Fibroblast of lung (primary cell): Measurements from ENCODE around the gene KIRREL3. TPM values are rescaled to one million over a fixed set of nuclear protein-coding genes. Genes with fewer than 3 reads are reported as not detected.
A peak's percentile ranks its signal among the peaks of the same experiment; 100 is the strongest.

Experiments used
- DNase-seq, 2 donors: peaks; one replicate each; pipeline versions ENCODE4 v3.0.0 to v3.0.0-alpha.2; 2010; ENCODE audit warnings: low read depth in 2 of 2
- H2AFZ ChIP-seq: 2 replicates; pipeline ENCODE4 v1.5.1; 2012; ENCODE audit warnings: low read length, control low read depth, inconsistent platforms
- H3K27ac ChIP-seq: 2 replicates; pipeline ENCODE4 v1.5.1; 2011; ENCODE audit warnings: low read length, control low read depth; ENCODE audit not compliant: insufficient read depth
- H3K27me3 ChIP-seq: 2 replicates; pipeline ENCODE4 v1.5.1; 2011; ENCODE audit warnings: mild to moderate bottlenecking, low read length; ENCODE audit not compliant: control insufficient read depth, insufficient read depth
- H3K36me3 ChIP-seq: 2 replicates; pipeline ENCODE4 v1.5.1; 2011; ENCODE audit warnings: low read length; ENCODE audit not compliant: control insufficient read depth, insufficient read depth
- H3K4me1 ChIP-seq: 2 replicates; pipeline ENCODE4 v1.5.1; 2011; ENCODE audit warnings: low read length; ENCODE audit not compliant: control insufficient read depth, insufficient read depth; ENCODE audit errors: extremely low read depth
- H3K4me2 ChIP-seq: 2 replicates; pipeline ENCODE4 v1.5.1; 2011; ENCODE audit warnings: low read length, control low read depth; ENCODE audit not compliant: insufficient read depth; ENCODE audit errors: extremely low read depth
- H3K4me3 ChIP-seq, 4 experiments: fragments of 200-600 bp in 1 of 4; sonication (generic) in 1 of 4; replicated peaks in 1 of 4; 2 replicates each; pipeline ENCODE4 v1.5.1; 2011 to 2016; ENCODE audit warnings: low read length in 4 of 4, low read depth in 3 of 4, mild to moderate bottlenecking in 3 of 4, control low read depth in 2 of 4, inconsistent platforms in 1 of 4, mixed read lengths in 1 of 4; ENCODE audit not compliant: insufficient read depth in 1 of 4; ENCODE audit errors: control extremely low read depth in 1 of 4
- H3K79me2 ChIP-seq: 2 replicates; pipeline ENCODE4 v1.5.1; 2012; ENCODE audit warnings: mild to moderate bottlenecking, low read length, inconsistent platforms; ENCODE audit not compliant: control insufficient read depth, insufficient read depth
- H3K9ac ChIP-seq: 2 replicates; pipeline ENCODE4 v1.5.1; 2011; ENCODE audit warnings: mild to moderate bottlenecking, low read length, control low read depth; ENCODE audit not compliant: insufficient read depth
- H3K9me3 ChIP-seq: 2 replicates; pipeline ENCODE4 v1.5.1; 2012; ENCODE audit warnings: low read depth, low read length; ENCODE audit not compliant: control insufficient read depth, insufficient read depth
- H4K20me1 ChIP-seq: 2 replicates; pipeline ENCODE4 v1.5.1; 2011; ENCODE audit warnings: low read length; ENCODE audit not compliant: control insufficient read depth, insufficient read depth; ENCODE audit errors: extremely low read depth
- CTCF ChIP-seq, 2 donors: IDR thresholded peaks in 1 of 2; conservative IDR thresholded peaks in 1 of 2; 1 replicate in 1 of 2; 2 replicates in 1 of 2; pipeline ENCODE4 v1.5.1; 2011 to 2012; ENCODE audit warnings: low read length in 2 of 2, control low read depth in 1 of 2, inconsistent platforms in 1 of 2, low read depth in 1 of 2, mild to moderate bottlenecking in 1 of 2
- EZH2 ChIP-seq: IDR thresholded peaks from 2 replicates; pipeline ENCODE4 v1.5.1; 2012; ENCODE audit warnings: low read length, control low read depth, mild to moderate bottlenecking; ENCODE audit errors: missing control alignments
- polyA plus RNA-seq, 2 donors: library from polyadenylated mRNA; depleted of rRNA in 1 of 2; stranded (reverse) in 1 of 2; unstranded in 1 of 2; fragments of >200 nt; gene quantifications; 2 replicates each; pipeline ENCODE4 v1.2.1, GENCODE V29; 2011 to 2012; ENCODE audit warnings: missing spikeins in 1 of 2
- total RNA-seq: library from RNA; depleted of rRNA; stranded (reverse); fragments of >200 nt; gene quantifications from 2 replicates; pipeline ENCODE4 v1.2.1, GENCODE V29; 2014

KIRREL3 gene
- total and polyA plus RNA-seq, 2 donors (not counting 1 experiment from before 2014, with no cell fraction given): 2.8 to 6.1 TPM

- H3K4me2 ChIP-seq: no peak overlapping the region
- no peak for DNase-seq
- H3K36me3 ChIP-seq: no peaks in the 10 kb centered on the region
- H3K9me3 ChIP-seq: no peaks in the 10 kb centered on the region
- no peaks in the 10 kb centered on the region for H3K79me2 ChIP-seq
- no peak overlapping the region for H2AFZ ChIP-seq
- no peak overlapping the region for H3K9ac ChIP-seq
- no peaks in the 10 kb centered on the region for H3K27me3 ChIP-seq
- H3K4me3 ChIP-seq: no peak overlapping the region
- TF ChIP-seq EZH2 (no peak), CTCF (conservative IDR thresholded peaks at IDR 0.05 in 1 of 2, IDR thresholded peaks at IDR 0.05 in 1 of 2; ENCODE audit: low read depth in 1 of 2, low read length in 2 of 2) (no peak)
- peaks cover 9% of the 10 kb centered on the region for H3K4me1 ChIP-seq
- no peaks in the 10 kb centered on the region for H4K20me1 ChIP-seq
- no peak overlapping the region for H3K27ac ChIP-seq
Observed at GRCh38 chr11:126628450-126628789, 372.1 kb downstream of the KIRREL3 start.

GRCh38 chr11:126627421-126627820 is 373.1 kb downstream of the KIRREL3 start:
- H3K27ac ChIP-seq: no peak overlapping the region
- peaks cover 9% of the 10 kb centered on the region for H3K4me1 ChIP-seq
- no peaks in the 10 kb centered on the region for H4K20me1 ChIP-seq
- H3K9me3 ChIP-seq: no peaks in the 10 kb centered on the region
- H3K4me2 ChIP-seq: no peak overlapping the region
- H3K4me3 ChIP-seq: no peak overlapping the region
- no peak overlapping the region for H3K9ac ChIP-seq
- no peaks in the 10 kb centered on the region for H3K79me2 ChIP-seq
- H2AFZ ChIP-seq: no peak overlapping the region
- TF ChIP-seq CTCF (conservative IDR thresholded peaks at IDR 0.05 in 1 of 2, IDR thresholded peaks at IDR 0.05 in 1 of 2; ENCODE audit: low read depth in 1 of 2, low read length in 2 of 2) (no peak), EZH2 (no peak)
- DNase-seq: no peak
- H3K27me3 ChIP-seq: no peaks in the 10 kb centered on the region
- H3K36me3 ChIP-seq: no peaks in the 10 kb centered on the region

- no peaks in the 10 kb centered on the region for H3K36me3 ChIP-seq
- H3K9me3 ChIP-seq: no peaks in the 10 kb centered on the region
- TF ChIP-seq EZH2: no peak
- TF ChIP-seq CTCF (conservative IDR thresholded peaks at IDR 0.05 in 1 of 2, IDR thresholded peaks at IDR 0.05 in 1 of 2; ENCODE audit: low read depth in 1 of 2, low read length in 2 of 2): no peak
- H2AFZ ChIP-seq: no peak overlapping the region
- no peaks in the 10 kb centered on the region for H3K27me3 ChIP-seq
- no peaks in the 10 kb centered on the region for H3K79me2 ChIP-seq
- peaks cover 8% of the 10 kb centered on the region for H3K4me1 ChIP-seq
- H3K27ac ChIP-seq: no peak overlapping the region
- H4K20me1 ChIP-seq: no peaks in the 10 kb centered on the region
- peak in 1 of 2 donors; percentile 75 for DNase-seq
- H3K4me3 ChIP-seq: no peak overlapping the region
- H3K9ac ChIP-seq: no peak overlapping the region
- H3K4me2 ChIP-seq: no peak overlapping the region
Observed at GRCh38 chr11:126624506-126624905, 376.1 kb downstream of the KIRREL3 start.
